Breast epithelium (tissue), 4 donors: ENCODE results near the gene ZNF367. TPM values are rescaled to one million over a fixed set of nuclear protein-coding genes. Genes with fewer than 3 reads are reported as not detected.

ENCODE experiments used
- DNase-seq, 2 donors: peaks; one replicate each; pipeline ENCODE4 v3.0.0-alpha.2; 2019; ENCODE audit warnings: low spot score in 2 of 2
- H3K27ac ChIP-seq, 2 donors: fragments of 200-600 bp; sonication (generic) in 1 of 2; one replicate each; pipeline ENCODE4 v1.5.1; 2016 to 2019; ENCODE audit warnings: mild to moderate bottlenecking in 1 of 2
- H3K27me3 ChIP-seq, 2 donors: fragments of 200-600 bp; sonication (generic) in 1 of 2; one replicate each; pipeline versions ENCODE4 v1.5.1 to v1.6.0; 2017 to 2019; ENCODE audit warnings: control low read depth in 1 of 2, mild to moderate bottlenecking in 1 of 2
- H3K36me3 ChIP-seq: fragments of 200-600 bp; one replicate; pipeline ENCODE4 v1.5.1; 2019
- H3K4me1 ChIP-seq, 2 donors: fragments of 200-600 bp; sonication (generic); one replicate each; pipeline ENCODE4 v1.5.1; 2016 to 2019; ENCODE audit warnings: control low read depth in 1 of 2
- H3K4me3 ChIP-seq, 3 donors: fragments of 200-600 bp; sonication (generic); 1 replicate in 2 of 3; 2 replicates in 1 of 3; pipeline ENCODE4 v1.5.1; 2016 to 2019; ENCODE audit warnings: mild to moderate bottlenecking in 3 of 3, moderate library complexity in 2 of 3
- H3K9me3 ChIP-seq, 2 donors: fragments of 200-600 bp; sonication (generic) in 1 of 2; one replicate each; pipeline ENCODE4 v1.5.1; 2016 to 2019; ENCODE audit warnings: control low read depth in 1 of 2
- POLR2A ChIP-seq: fragments of 450-650 bp; IDR thresholded peaks from one replicate; pipeline ENCODE4 v1.6.1; 2016; ENCODE audit warnings: antibody characterized with exemption, mild to moderate bottlenecking, moderate library complexity
- POLR2AphosphoS5 ChIP-seq, 3 donors: sonication (generic); formaldehyde crosslinking; IDR thresholded peaks; one replicate each; pipeline ENCODE4 v1.6.1; 2017; ENCODE audit warnings: antibody characterized with exemption in 3 of 3
- intact Hi-C: fragments of 100-400 bp; cut with DNase I; formaldehyde crosslinking; loops from one replicate; pipeline ENCODE4 v1.15.1; 2023; ENCODE audit warnings: low total_unique reads
- total RNA-seq, 3 donors: library from RNA; depleted of rRNA; stranded (reverse); fragments of >200 nt; gene quantifications; one replicate each; pipeline ENCODE4 v1.1.0, GENCODE V29; 2016
- TF ChIP-seq, protein P1 (sequence below), 3 donors: fragments of 450-650 bp; IDR thresholded peaks; one replicate each; pipeline ENCODE4 v1.5.1; 2016 to 2017; ENCODE audit warnings: antibody characterized with exemption in 3 of 3, mild to moderate bottlenecking in 3 of 3, moderate library complexity in 3 of 3

The ZNF367 gene
- total RNA-seq, 3 donors from 2014 or later = 0.98 to 1.8 (median 1.2) TPM

DNA sequence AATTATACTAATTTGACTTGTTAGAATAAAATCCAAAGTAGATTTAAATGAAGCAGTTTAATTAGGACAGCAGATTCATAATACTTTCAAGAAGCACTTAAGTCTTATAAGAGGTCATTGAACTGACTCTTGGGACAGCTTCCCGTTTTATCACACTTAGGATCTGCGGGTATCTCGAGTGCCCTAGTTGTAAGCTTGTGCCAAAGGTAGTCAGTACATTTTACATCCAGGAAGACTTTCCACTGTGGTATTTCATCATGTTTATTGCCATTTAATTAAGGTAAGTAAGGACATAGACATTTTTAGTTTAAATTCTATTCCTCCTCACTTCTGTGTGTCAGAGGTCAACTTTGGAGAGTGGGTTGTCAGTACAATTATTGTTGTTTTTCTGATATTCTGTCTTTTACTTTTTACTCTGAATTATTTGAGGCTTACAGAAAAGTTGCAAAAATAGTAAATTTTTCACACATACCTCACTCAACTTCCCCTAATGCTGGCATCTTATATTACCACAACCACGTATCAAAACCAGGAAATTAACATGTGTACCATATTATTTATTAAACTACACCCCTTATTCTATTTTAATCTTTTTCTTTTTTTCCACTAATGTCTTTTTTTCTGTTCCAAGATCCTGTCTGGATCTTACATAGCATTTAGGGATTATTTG is 7.5 kb upstream of the ZNF367 start:
- Histone ChIP-seq H3K9me3 (no peaks in the 10 kb centered on the region), H3K4me1 (peaks cover 0 to 5% of the 10 kb centered on the region in 2 donors), H3K4me3 (no peak overlapping the region), H3K36me3 (no peaks in the 10 kb centered on the region), H3K27ac (peak overlapping the region in 1 of 2 donors; percentile 28), H3K27me3 (no peaks in the 10 kb centered on the region)
- TF ChIP-seq, protein P1, sequence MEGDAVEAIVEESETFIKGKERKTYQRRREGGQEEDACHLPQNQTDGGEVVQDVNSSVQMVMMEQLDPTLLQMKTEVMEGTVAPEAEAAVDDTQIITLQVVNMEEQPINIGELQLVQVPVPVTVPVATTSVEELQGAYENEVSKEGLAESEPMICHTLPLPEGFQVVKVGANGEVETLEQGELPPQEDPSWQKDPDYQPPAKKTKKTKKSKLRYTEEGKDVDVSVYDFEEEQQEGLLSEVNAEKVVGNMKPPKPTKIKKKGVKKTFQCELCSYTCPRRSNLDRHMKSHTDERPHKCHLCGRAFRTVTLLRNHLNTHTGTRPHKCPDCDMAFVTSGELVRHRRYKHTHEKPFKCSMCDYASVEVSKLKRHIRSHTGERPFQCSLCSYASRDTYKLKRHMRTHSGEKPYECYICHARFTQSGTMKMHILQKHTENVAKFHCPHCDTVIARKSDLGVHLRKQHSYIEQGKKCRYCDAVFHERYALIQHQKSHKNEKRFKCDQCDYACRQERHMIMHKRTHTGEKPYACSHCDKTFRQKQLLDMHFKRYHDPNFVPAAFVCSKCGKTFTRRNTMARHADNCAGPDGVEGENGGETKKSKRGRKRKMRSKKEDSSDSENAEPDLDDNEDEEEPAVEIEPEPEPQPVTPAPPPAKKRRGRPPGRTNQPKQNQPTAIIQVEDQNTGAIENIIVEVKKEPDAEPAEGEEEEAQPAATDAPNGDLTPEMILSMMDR (IDR thresholded peaks at IDR 0.05) = no peak
- TF ChIP-seq POLR2AphosphoS5 (IDR thresholded peaks at IDR 0.05) (no peak), POLR2A (no peak)
- no peak for DNase-seq
- intact Hi-C loops = no loop called here

DNA sequence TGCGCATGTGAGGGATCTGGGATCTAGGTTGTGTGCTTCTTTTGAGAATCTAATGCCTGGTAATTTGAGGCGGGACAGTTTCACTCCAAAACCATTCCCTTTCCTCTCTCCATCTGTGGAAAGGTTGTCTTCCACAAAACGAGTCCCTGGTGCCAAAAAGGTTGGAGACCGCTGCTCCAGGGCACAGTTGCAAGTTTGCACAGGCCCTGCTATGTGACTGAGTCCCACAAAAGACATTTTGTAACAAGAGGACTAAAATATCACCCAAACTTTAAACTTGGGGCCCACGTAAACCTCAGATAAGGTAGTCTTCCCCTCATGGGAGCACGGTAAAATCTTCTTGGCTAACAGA is 5.8 kb upstream of the ZNF367 start:
- TF ChIP-seq POLR2A (no peak), POLR2AphosphoS5 (IDR thresholded peaks at IDR 0.05) (peak in 1 of 3 donors; percentile 45)
- TF ChIP-seq, protein P1 (IDR thresholded peaks at IDR 0.05) = no peak
- Histone ChIP-seq H3K27ac (peak overlapping the region; percentile 58 to 84), H3K27me3 (no peaks in the 10 kb centered on the region), H3K4me3 (no peak overlapping the region), H3K4me1 (peaks cover 0 to 10% of the 10 kb centered on the region in 2 donors), H3K9me3 (no peaks in the 10 kb centered on the region), H3K36me3 (no peaks in the 10 kb centered on the region)
- intact Hi-C loops = no loop called here
- DNase-seq = peak in 1 of 2 donors; percentile 85

DNA sequence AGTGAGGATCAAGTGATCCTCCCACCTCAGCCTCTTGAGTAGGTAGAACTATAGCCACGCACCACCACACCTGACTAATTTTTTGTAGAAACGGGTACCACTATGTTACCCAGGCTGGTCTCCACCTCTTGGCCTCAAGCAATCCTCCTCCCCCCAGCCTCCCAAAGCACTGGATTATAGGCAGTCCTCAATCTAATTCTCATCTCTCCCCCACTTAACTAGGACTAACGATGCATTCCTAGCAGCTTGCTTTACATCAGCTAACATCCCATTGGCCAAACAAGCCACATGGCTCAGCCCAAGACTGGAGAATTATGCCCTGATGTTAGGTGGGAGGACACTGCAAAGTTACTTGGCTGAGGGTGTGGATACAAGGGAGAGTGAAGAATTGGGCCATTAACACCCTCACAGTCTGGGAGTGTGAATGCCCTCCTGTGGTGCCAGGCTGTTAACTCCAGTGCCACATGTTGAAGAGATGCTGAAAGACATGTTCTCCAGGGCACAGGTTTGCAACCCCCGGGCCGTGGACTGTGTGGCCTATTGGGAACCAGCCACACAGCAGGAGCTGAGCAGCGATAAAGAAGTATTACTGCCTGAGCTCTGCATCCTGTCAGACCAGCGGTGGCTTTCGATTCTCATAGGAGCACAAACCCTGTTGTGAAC is 5.3 kb upstream of the ZNF367 start:
- Histone ChIP-seq H3K36me3 (no peaks in the 10 kb centered on the region), H3K4me3 (no peak overlapping the region), H3K27me3 (no peaks in the 10 kb centered on the region), H3K9me3 (no peaks in the 10 kb centered on the region), H3K27ac (peak overlapping the region; percentile 58 to 84), H3K4me1 (peaks cover 0 to 10% of the 10 kb centered on the region in 2 donors)
- TF ChIP-seq, protein P1 (IDR thresholded peaks at IDR 0.05) = no peak
- TF ChIP-seq POLR2A (no peak), POLR2AphosphoS5 (IDR thresholded peaks at IDR 0.05) (no peak)
- intact Hi-C loops = no loop called here
- no peak for DNase-seq

DNA sequence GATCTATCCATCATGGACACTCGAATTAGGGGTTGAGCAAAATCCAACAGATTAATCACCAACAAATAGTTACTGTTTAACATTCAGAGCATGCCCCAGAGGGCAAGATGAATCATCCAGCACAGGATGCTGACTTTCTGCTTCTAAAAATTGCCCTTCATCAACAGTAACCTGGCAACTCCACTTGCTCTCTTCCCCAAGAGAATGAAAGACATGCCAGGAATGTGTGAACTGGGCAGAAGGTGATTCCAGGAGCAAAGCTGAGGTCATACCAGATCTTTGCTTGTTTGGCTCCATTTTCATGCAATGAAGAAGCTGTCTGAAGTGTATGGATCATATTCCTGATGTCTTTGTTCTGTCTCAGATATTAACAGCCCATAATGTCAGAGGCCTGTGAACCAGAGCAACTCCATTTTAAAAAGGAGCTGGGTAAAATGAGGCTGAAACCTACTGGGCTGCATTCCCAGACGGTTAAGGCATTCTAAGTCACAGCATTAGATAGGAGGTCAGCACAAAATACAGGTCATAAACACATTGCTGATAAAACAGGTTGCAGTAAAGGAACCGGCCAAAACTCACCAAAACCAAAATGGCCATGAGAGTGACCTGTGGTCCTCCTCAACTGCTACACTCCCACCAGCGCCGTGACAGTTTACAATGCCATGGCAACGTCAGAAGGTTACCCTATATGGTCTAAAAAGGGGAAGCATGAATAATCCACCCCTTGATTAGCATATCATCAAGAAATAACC is 2.5 kb upstream of the ZNF367 start:
- H3K27me3 ChIP-seq = no peaks in the 10 kb centered on the region
- intact Hi-C loops = no loop called here
- peak overlapping the region; percentile 83 to 97 for H3K27ac ChIP-seq
- TF ChIP-seq POLR2A (no peak), POLR2AphosphoS5 (IDR thresholded peaks at IDR 0.05) (peak in 2 of 3 donors; percentile 67)
- peaks cover 4 to 10% of the 10 kb centered on the region in 2 donors for H3K4me1 ChIP-seq
- no peaks in the 10 kb centered on the region for H3K36me3 ChIP-seq
- DNase-seq = peak in 1 of 2 donors; percentile 78
- H3K4me3 ChIP-seq = no peak overlapping the region
- no peaks in the 10 kb centered on the region for H3K9me3 ChIP-seq

DNA sequence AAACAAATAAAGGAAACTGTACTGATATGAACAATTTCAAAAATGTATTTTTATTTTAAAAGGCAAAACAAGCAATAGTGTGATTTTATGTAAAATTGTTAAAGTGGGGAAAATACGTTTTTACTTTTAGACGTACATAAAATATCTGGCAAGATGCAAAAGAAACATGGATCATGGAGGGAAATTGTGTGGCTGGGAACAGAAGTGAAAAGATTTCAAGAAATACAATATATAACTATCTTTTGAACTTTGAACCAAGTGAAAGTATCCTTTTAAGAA is 1.5 kb upstream of the ZNF367 start:
- intact Hi-C loops = no loop called here
- Histone ChIP-seq H3K36me3 (no peaks in the 10 kb centered on the region), H3K4me1 (peaks cover 4 to 10% of the 10 kb centered on the region in 2 donors), H3K4me3 (peak overlapping the region; percentile 80 to 97 (median 83)), H3K27me3 (no peaks in the 10 kb centered on the region), H3K27ac (peak overlapping the region; percentile 83 to 97), H3K9me3 (no peaks in the 10 kb centered on the region)
- TF ChIP-seq POLR2A = no peak
- no peak for TF ChIP-seq POLR2AphosphoS5 (IDR thresholded peaks at IDR 0.05)
- TF ChIP-seq, protein P1 (IDR thresholded peaks at IDR 0.05) = no peak
- no peak for DNase-seq
